Common myeloid progenitor, CD34-positive (primary cell): Measurements from ENCODE around the gene KLK11.

ENCODE experiments used
- CTCF ChIA-PET: fragments of 350-600 bp; sonication (Branson Sonifier 250); formaldehyde crosslinking; loops from one replicate; lab custom pipeline; 2021; ENCODE audit warnings: antibody characterized with exemption; lab: Charles Lee
- POLR2A ChIA-PET: fragments of 350-600 bp; sonication (Branson Sonifier 250); formaldehyde crosslinking; loops from one replicate; lab custom pipeline; 2021; ENCODE audit warnings: antibody characterized with exemption; lab: Charles Lee
- DNase-seq, 3 donors: peaks; one replicate each; pipeline versions ENCODE4 v3.0.0 to v3.0.0-alpha.2; 2013
- H3K27ac ChIP-seq, 2 experiments: 1 replicate in 1 of 2; 2 replicates in 1 of 2; pipeline ENCODE4 v1.7.0; 2013; ENCODE audit warnings: inconsistent platforms in 2 of 2, low read length in 2 of 2, mild to moderate bottlenecking in 2 of 2, low read depth in 1 of 2, moderate library complexity in 1 of 2; ENCODE audit not compliant: severe bottlenecking in 2 of 2, insufficient read depth in 1 of 2, poor library complexity in 1 of 2
- H3K27me3 ChIP-seq, 5 experiments: replicated peaks in 2 of 5; 1 replicate in 3 of 5; 2 replicates in 2 of 5; pipeline versions ENCODE4 v1.6.1 to v1.7.0; 2013; ENCODE audit warnings: low read length in 4 of 5, mild to moderate bottlenecking in 2 of 5, moderate library complexity in 2 of 5, inconsistent platforms in 1 of 5; ENCODE audit not compliant: insufficient read depth in 5 of 5, control insufficient read depth in 4 of 5
- H3K36me3 ChIP-seq, 4 experiments: 1 replicate in 2 of 4; 2 replicates in 2 of 4; pipeline versions ENCODE4 v1.6.1 to v1.7.0; 2013; ENCODE audit warnings: low read length in 3 of 4, control low read depth in 1 of 4, mild to moderate bottlenecking in 1 of 4; ENCODE audit not compliant: control insufficient read depth in 4 of 4, insufficient read depth in 4 of 4
- H3K4me1 ChIP-seq, 4 experiments: 1 replicate in 3 of 4; 2 replicates in 1 of 4; pipeline versions ENCODE4 v1.6.1 to v1.7.1; 2013; ENCODE audit warnings: low read length in 3 of 4, mild to moderate bottlenecking in 3 of 4, control low read depth in 1 of 4, inconsistent platforms in 1 of 4, moderate library complexity in 1 of 4; ENCODE audit not compliant: control insufficient read depth in 4 of 4, insufficient read depth in 4 of 4; ENCODE audit errors: control extremely low read depth in 1 of 4
- H3K4me3 ChIP-seq, 7 experiments: 1 replicate in 4 of 7; 2 replicates in 3 of 7; pipeline versions ENCODE4 v1.5.1 to v1.7.0; 2013; ENCODE audit warnings: mild to moderate bottlenecking in 7 of 7, low read length in 6 of 7, moderate library complexity in 6 of 7, inconsistent platforms in 2 of 7, low read depth in 2 of 7, control low read depth in 1 of 7; ENCODE audit not compliant: insufficient read depth in 4 of 7, control insufficient read depth in 1 of 7; ENCODE audit errors: extremely low read depth in 1 of 7
- H3K9me3 ChIP-seq, 5 experiments: 1 replicate in 4 of 5; 2 replicates in 1 of 5; pipeline versions ENCODE4 v1.6.1 to v1.7.1; 2013; ENCODE audit warnings: low read length in 4 of 5, mild to moderate bottlenecking in 2 of 5, inconsistent platforms in 1 of 5, low read depth in 1 of 5, moderate library complexity in 1 of 5; ENCODE audit not compliant: control insufficient read depth in 4 of 5, insufficient read depth in 2 of 5; ENCODE audit errors: control extremely low read depth in 1 of 5
- WGBS: methylation state at CpG from one replicate; pipeline ENCODE4 v1.1.5; 2013; ENCODE audit not compliant: insufficient coverage; 5-methylcytosine and 5-hydroxymethylcytosine counted together

Gene KLK11

DNA sequence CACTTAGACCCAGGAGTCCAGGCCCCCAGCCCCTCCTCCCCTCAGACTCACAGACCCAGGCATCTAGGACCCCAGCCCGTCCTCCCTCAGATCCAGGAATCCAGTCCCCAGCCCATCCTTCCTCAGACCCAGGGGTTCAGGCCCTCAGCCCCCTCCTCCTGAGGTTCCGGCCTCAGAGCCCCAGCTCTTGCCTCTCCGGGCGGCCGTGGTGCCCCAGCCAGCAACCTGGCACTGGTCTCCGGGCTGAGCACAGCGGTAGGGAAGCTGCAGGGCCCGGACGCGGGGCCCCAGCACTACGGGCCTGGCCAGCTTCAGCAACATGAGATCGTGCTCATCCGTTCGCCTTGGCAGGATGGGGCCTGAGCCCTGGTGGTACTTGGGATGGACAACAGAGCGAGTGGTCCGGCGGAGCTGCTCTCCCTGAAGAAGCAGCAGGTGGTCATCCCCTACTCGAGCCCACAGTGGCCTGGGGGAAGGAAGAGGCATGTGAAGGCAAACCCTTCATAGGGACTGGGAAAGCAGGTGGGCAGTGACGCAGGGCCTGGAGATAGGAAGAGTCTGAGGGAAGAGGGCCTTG is 10.6 kb downstream of the KLK11 start:
- CTCF ChIA-PET: interaction anchor here (1.1 kb wide), 1 partner anchor 90 kb away, joined by 3 read pairs; no protein-coding TSS in a partner anchor

DNA sequence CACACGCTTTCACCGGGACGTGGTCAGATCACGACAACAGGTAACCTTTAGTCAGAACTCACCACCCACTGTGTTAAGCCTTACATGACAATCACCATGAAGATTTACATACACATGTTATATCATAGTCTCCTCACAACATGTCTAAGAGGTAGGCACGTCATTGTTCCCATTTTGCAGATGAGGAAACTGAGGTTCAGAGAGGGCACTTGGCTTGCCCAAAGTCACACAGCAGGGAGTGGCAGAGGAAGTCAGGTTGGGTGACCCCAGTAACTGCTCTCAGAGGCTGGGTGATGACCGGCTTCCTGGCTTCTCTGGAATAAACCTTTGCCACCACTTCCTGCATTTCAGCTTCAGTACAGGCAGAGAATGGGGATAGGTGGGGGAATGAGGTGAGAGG is 12.2 kb downstream of the KLK11 start:
- no peak overlapping the region for H3K27ac ChIP-seq
- peaks cover 0 to 2% (median 0%) of the 10 kb centered on the region in 5 experiments for H3K9me3 ChIP-seq
- ChIA-PET POLR2A (no interaction called here), CTCF (no interaction called here)
- peaks cover 0 to 19% (median 7%) of the 10 kb centered on the region in 4 experiments for H3K4me1 ChIP-seq
- H3K27me3 ChIP-seq: peaks cover 3 to 80% (median 18%) of the 10 kb centered on the region in 5 experiments
- no peak overlapping the region for H3K4me3 ChIP-seq
- 85% methylated on average over 6 of the region's 6 CpGs for WGBS
- no peaks in the 10 kb centered on the region for H3K36me3 ChIP-seq
- DNase-seq: no peak

More for the DNA sequence above, 10.6 kb downstream of the KLK11 start:
- H3K4me1 ChIP-seq: peaks cover 0 to 26% (median 10%) of the 10 kb centered on the region in 4 experiments
- no peak overlapping the region for H3K4me3 ChIP-seq
- H3K27ac ChIP-seq: no peak overlapping the region
- H3K36me3 ChIP-seq: no peaks in the 10 kb centered on the region
- peaks cover 3 to 80% (median 24%) of the 10 kb centered on the region in 5 experiments for H3K27me3 ChIP-seq
- H3K9me3 ChIP-seq: peaks cover 0 to 2% (median 0%) of the 10 kb centered on the region in 5 experiments
- POLR2A ChIA-PET: no interaction called here
- WGBS: 86% methylated on average over 15 of the region's 19 CpGs
- DNase-seq: no peak

DNA sequence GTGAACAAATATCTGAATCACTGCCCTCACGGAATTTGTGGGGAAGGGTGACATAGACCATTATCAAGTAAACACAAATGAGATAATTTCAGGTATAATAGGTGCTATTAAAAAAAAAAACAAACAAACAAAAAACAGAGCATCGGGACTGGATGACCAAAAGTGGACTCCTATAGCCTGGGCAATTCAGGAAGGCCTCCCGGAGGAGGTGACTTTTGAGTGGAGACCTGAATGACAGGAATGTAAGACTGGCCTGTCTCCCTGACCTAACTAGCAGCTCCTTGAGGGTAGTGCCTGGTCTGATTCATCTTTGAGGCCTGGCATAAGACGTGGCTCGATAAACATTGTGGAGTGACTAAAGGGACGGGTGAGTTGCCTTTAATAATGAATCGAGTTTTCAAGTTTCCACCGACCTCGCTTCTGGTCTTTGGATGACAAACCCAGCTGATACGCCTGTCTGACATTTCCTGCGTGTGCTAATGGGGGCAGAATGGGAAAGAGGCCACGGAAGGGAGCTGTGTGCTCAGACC is 13.7 kb downstream of the KLK11 start:
- POLR2A ChIA-PET: no interaction called here
- CTCF ChIA-PET: interaction anchor here (0.6 kb wide), 1 partner anchor 26 kb away, joined by 3 read pairs; no protein-coding TSS in a partner anchor

DNA sequence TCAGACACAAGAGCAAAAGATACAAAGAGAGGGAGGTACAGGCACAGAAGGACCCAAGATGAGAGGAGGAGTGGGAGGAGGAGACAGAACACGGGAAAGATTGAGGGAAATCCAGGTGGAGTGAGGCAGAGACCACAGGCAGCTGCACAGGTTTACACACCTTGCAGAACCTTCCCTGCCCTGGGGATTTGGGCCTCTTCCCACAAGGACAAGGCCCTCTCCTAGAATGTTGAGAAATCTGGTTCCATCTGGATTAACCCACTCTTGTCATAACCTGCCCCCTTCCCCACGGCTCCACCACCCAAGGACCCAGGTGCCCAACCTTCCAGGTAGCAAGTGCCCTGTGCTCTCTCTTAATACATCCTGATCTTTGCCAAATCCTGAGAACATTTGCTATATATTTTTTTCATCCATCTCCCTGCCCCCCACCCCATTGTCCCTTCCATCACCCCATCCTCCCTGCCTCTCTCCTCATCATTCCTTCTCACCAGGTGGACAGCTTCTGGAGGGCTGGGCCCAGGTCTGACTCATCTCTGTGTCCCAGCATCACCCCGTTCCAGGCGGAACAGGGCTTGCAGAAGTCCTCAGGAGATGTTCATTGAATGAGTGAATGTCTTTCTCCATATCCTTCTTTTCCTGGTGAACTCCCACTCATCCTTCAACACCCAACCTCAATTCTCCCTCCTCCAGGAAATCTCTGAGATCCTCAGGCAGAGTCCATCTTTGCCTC is 16.2 kb downstream of the KLK11 start:
- no peaks in the 10 kb centered on the region for H3K4me1 ChIP-seq
- no peak for DNase-seq
- no peak overlapping the region for H3K4me3 ChIP-seq
- no peaks in the 10 kb centered on the region for H3K36me3 ChIP-seq
- no peaks in the 10 kb centered on the region for H3K9me3 ChIP-seq
- H3K27me3 ChIP-seq: peaks cover 0 to 64% (median 14%) of the 10 kb centered on the region in 5 experiments
- H3K27ac ChIP-seq: no peak overlapping the region
- 70% methylated on average over 2 of the region's 4 CpGs for WGBS
- ChIA-PET POLR2A (no interaction called here), CTCF (no interaction called here)

More for the DNA sequence above, 13.7 kb downstream of the KLK11 start:
- Histone ChIP-seq H3K27ac (no peak overlapping the region), H3K36me3 (no peaks in the 10 kb centered on the region), H3K9me3 (peaks cover 0 to 2% (median 0%) of the 10 kb centered on the region in 5 experiments), H3K27me3 (peaks cover 0 to 70% (median 20%) of the 10 kb centered on the region in 5 experiments), H3K4me1 (peaks cover 0 to 11% (median 3%) of the 10 kb centered on the region in 4 experiments), H3K4me3 (no peak overlapping the region)
- 74% methylated on average over 11 of the region's 12 CpGs for WGBS
- DNase-seq: no peak

DNA sequence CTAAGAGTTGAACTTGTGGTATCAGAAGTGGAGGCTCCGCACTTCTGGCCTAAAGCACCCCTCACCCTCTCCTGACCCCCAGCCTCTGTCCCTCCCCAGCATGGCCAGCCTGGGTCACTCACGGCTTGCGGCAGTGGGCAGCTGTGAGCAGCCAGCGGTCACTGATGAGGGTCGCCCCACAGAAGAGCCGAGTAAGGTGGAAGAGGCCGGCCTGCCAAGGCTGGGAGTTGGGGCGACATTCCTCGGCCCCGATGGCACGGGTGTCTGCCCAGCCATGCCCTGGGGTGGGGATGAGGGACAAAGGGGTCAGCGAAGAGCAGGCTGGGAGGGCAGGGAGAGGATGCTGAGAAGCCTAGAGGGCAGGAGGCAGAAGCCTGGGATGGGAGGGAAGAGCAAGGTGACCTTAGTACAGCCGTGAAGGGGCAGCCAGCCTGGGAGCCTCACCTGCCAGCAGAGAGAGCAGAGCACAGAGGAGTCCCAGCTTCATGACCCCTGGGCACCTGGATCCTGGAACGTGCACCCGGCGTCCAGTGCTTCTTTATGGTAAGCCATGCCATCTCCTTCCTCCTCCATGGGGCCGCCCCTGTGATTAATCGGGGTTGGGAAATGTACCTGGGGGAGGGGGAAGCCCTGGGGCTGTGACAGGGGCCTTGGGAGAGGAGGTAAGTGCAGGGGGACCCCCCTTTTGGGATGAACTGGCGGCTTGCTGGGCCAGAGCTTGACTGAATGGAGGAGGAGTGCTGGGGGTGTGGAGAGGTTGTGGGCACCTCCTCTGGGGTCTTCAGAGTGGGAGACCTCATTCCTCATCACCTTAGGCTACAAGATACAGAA is 17.1 kb downstream of the KLK11 start:
- Histone ChIP-seq H3K4me1 (no peaks in the 10 kb centered on the region), H3K9me3 (no peaks in the 10 kb centered on the region), H3K4me3 (no peak overlapping the region), H3K27me3 (peaks cover 0 to 63% (median 14%) of the 10 kb centered on the region in 5 experiments), H3K27ac (no peak overlapping the region), H3K36me3 (no peaks in the 10 kb centered on the region)
- POLR2A ChIA-PET: no interaction called here
- no peak for DNase-seq
- WGBS: 86% methylated on average over 16 of the region's 19 CpGs
- CTCF ChIA-PET: no interaction called here

DNA sequence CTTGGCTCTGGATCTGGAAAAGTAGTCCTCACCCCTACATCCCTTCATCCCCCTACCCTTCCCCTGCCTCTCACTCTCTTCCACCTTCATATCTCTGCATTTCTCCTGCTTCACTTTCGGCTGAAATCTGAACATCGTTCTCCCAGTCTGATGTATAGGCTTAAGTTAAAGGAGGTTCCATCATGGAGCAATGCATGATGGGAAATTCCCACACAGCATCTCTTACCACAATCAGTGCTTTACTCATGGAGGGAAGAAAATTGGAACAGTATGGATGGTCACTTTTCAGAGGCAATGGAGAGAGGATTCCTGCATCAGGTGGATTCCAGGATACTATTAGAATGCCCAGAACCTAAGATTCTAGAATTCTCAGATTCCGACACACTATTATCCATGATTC is 18.9 kb downstream of the KLK11 start:
- WGBS: 80% methylated on average over 1 of the region's 3 CpGs
- CTCF ChIA-PET: no interaction called here
- POLR2A ChIA-PET: no interaction called here

More for the DNA sequence above, 18.9 kb downstream of the KLK11 start:
- Histone ChIP-seq H3K9me3 (no peaks in the 10 kb centered on the region), H3K36me3 (no peaks in the 10 kb centered on the region), H3K4me3 (no peak overlapping the region), H3K4me1 (no peaks in the 10 kb centered on the region), H3K27ac (no peak overlapping the region), H3K27me3 (peaks cover 0 to 69% (median 11%) of the 10 kb centered on the region in 5 experiments)
- DNase-seq: no peak
